NK-92 (cell line): ENCODE results near the gene METTL6.
"Not testable (repeated sequence)": the region's sequence is repeated elsewhere in the genome, so short reads cannot be mapped to it uniquely, and the experiment has no call there.

Experiments
- DNase-seq: peaks from one replicate; lab custom pipeline; 2025; ENCODE audit not compliant: unreplicated experiment; lab: John Stamatoyannopoulos, UW

Gene METTL6

GRCh38 chr3:15451216-15452113 is 24.1 kb upstream of the METTL6 start:
- no peak for DNase-seq

GRCh38 chr3:15450438-15451215 is 23.3 kb upstream of the METTL6 start:
- no peak for DNase-seq

GRCh38 chr3:15449489-15450224 is 22.3 kb upstream of the METTL6 start:
- no peak for DNase-seq

DNA sequence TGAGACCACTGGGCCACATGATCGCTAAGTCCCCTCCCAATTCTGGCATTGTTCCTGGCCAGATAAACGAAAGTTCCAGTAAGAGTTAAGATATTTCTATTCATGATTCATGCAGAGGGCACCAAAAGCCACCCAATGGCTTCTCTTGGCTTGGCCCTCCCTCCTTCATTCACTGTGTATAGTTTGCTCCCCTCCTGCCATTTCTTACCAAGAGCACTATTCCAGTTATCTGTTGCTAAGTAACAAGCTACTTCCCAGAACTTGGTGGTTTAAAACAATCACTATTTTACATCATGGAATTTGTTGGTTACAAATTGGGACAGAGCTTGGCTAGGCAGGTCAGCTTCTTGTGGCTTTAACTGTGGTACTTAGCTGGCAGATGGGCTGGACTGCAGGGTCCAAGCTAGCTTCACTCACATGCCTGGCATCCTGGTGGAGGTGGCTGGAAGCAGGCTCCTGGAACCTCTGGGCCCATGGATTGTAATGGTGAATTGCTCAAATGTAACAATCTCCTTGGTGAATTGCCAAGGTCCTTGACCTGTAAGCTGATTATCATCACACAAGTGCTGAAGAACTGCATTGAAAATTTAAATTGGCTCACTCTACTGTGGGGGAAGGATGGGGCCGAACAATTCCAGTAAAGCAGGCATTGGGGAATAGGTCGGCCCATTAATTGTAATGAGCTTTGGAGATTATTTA is 16.6 kb upstream of the METTL6 start:
- no peak for DNase-seq

- DNase-seq, result no peak
Measured at GRCh38 chr3:15440891-15441290, 13.5 kb upstream of the METTL6 start.

DNA sequence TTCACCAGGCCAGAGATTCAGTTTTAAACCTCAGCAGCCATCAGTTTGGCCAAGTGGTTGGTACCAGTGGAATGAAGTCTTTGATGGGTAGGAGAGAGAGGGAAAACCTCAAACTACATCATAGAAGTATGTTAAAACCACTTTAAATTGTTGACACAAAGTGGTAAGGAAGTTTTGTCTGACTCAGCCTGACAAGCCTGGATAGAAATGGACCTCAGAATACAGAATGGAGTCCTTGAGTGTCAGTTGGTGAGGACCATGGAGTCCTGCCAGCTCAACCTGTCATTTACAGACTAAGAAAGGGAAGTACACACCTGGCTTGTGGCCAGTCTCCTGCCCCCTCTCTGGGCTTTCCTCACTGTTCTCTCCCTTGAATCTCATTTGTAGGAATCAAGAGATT is 12.1 kb upstream of the METTL6 start:
- DNase-seq, result no peak

DNA sequence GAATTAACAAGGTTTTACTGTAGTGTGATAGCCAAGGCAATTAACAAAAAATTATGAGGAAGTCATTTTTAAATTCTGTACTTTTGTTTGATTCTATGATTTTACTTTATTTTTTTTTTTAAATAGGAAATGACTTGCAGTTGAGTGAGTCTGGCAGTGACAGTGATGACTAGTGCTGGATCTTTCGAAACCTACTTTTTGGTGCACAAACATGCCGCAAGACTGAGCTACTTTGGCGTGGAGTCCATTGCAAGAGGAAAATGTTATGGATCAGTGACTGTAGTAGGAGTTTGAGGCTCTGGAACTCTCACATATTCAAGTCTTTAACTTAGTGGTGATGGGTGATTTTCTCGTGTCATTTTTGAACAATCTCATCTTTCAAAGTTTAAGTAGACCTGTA is 11.6 kb upstream of the METTL6 start:
- no peak for DNase-seq

GRCh38 chr3:15436246-15436645 is 8.9 kb upstream of the METTL6 start:
- DNase-seq, result no peak

- no peak for DNase-seq
Measured at GRCh38 chr3:15434756-15435155, 7.4 kb upstream of the METTL6 start.

DNA sequence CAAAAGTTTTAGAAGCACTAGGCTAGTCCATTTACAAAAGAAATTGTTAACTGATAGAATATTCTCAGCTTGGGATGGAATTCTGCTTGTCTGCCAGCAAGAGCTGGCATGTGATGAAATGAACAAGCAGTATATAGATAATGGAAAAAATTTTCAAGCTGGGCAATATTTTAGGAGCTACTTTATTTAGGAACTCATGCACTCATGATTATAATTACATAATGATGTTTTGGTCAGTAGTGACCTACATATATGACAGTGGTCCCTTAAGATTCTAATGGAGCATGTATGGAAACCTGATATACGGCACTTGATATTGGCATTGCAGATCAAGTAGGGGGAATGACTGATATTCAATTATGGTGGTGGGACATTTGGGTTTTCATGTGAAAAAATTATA is 6.2 kb upstream of the METTL6 start:
- no peak for DNase-seq

DNA sequence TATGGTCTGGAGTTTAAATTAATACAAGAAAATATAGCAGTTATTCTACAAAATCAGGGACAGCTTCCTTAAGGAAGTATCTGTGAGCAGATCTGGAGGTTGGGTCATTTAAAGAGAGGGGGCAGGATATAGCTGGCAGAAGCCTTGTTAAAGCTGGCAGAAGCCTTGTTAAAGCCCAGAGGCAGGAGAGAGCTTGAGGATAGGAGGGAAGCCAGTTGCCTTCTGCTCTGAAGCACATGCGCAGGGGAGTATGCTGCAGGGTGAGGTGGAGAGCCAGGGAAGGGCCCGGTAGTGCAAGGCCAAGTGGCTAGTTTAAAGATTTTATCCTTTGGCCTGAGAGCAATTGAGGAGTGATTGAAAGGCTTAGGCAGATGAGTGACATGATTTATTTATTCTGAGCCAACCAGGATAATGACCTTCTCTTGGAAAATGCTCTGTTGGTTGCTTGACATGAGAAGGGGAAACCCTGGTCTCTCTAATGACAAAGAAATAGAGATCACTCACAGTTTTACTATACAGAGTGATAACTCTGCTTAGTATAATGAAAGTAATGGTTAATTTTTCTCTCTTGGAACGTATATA is 4.0 kb upstream of the METTL6 start:
- no peak for DNase-seq

GRCh38 chr3:15430624-15431023 is 3.3 kb upstream of the METTL6 start:
- no peak for DNase-seq

DNA sequence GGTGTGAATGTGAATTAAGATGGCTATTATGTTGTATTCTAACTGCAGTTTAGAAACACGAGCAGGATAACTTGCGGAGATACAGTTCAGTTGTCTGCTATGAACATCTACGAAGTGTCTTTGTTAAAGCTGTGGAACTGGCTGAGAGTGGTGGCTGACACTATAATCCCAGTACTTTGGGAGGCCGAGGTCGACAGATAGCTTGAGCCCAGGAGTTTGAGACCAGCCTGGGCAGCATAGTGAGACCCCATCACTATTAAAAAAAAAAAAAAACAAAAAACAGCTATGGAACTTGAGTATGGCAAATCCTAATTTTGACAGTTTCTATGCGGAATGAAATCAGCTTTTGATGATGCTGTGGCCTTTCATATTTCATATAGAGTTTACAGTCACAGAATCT is 1.7 kb upstream of the METTL6 start:
- DNase-seq, result no peak

DNA sequence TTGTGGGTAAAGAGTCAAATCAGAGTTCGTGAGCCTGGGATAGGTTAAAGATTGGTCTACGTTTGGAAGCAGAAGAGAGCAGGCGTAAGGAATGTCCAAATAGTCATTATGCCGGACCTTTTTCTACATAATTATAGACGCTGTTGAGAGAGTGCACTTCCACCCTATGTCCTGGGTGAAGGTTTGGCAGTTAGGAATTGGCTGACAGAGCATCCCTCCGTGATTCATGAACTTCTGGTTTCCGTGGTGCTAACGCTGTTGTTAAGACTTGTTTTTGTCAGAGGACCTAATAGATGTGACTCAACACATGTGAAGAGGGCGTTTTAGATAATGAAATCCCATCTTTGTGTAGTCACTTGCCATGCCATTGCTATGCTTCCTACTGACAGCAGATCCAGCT is 1.2 kb upstream of the METTL6 start:
- DNase-seq, result no peak

- DNase-seq, result no peak
Measured at GRCh38 chr3:15427981-15428380, 637 bp upstream of the METTL6 start.

DNA sequence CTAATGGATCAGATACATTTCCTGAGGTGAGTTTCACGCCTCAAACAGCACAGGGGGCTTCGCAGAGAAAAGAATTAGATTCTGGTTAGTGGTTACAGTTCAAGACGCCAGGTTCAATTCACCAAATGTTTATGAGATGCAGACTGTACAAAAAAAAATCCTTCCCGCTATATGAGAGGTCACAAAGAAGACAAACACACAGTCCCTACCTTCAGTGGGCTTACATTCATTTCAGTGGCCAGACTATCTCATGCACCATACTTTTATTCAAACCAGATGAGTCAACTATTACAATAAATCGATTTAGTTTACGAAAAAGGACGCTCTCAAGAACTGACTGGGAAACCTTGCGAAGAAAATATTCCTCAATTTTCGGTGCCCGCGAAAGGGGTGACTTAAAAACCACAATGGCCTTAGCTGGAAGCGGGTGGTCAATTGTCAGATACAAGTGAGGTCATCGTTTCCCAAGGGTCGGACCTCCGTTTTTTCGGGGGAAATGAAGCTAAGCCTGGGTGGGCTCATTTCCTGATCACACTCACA is 695 bp downstream of the METTL6 start:
- DNase-seq, result no peak

GRCh38 chr3:15420871-15421270 is 6.5 kb downstream of the METTL6 start:
- no peak for DNase-seq

- DNase-seq, result not testable (repeated sequence)
Measured at GRCh38 chr3:15410966-15411365, 16.4 kb downstream of the METTL6 start.

DNA sequence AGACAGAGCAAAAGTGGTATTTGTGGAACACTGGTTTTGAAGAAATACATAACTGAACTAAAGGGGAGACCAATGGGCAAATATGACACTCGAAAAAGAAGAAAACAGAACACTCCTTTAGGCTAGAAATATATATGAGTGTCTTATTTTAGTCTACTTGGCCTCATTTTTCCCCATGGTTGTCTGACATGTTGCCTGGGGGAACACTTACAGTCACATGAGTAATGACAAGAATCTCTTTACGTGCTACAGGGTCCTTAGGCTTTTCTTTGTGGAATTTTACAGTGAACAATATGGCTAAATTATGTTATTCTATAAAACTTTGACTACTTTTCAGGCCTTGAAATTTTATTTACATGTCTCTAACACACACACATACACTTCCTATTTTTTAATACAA is 17.6 kb downstream of the METTL6 start:
- DNase-seq, result no peak

- no peak for DNase-seq
Measured at GRCh38 chr3:15409239-15409638, 18.1 kb downstream of the METTL6 start.
